ENCODE data around the gene PKD1L1. TPM values are rescaled to one million over a fixed set of nuclear protein-coding genes. Genes with fewer than 3 reads are reported as not detected.
"Not testable (repeated sequence)": the region's sequence is repeated elsewhere in the genome, so short reads cannot be mapped to it uniquely, and the experiment has no call there.

Gene PKD1L1
- total RNA-seq, 6 experiments from 2014 or later, result 0.13 to 1.4 (median 0.51) TPM; not detected in 1

- Histone ChIP-seq H3K27me3 (no peaks in the 10 kb centered on the region), H3K4me1 (no peaks in the 10 kb centered on the region), H3K36me3 (no peaks in the 10 kb centered on the region), H3K9me3 (no peaks in the 10 kb centered on the region), H3K4me3 (no peak overlapping the region), H3K27ac (no peak overlapping the region)
- DNase-seq, result no peak
- WGBS (ENCODE audit: insufficient coverage, low coverage, low lambda C conversion rate, missing lambda C conversion rate), result 46% methylated on average over 5 of the region's 12 CpGs
- TF ChIP-seq POLR2A (IDR thresholded peaks at IDR 0.05) (no peak), CTCF (IDR thresholded peaks at IDR 0.05) (no peak)
- no peak for ATAC-seq
- intact Hi-C loops (cut with DNase I), result loop anchor here in 1 of 2 donors (5.0 kb wide), 1 partner anchor 163 kb away; no protein-coding TSS in a partner anchor
These were observed 3.6 kb downstream of the PKD1L1 start for GRCh38 chr7:47944536-47945260.

GRCh38 chr7:47943676-47944474 is 4.4 kb downstream of the PKD1L1 start:
- no peaks in the 10 kb centered on the region for H3K4me1 ChIP-seq
- DNase-seq (no peak), ATAC-seq (peak in 1 of 4 donors; percentile 5)
- WGBS (ENCODE audit: insufficient coverage, low coverage, low lambda C conversion rate, missing lambda C conversion rate), result 71% methylated on average over 7 of the region's 8 CpGs
- TF ChIP-seq CTCF (IDR thresholded peaks at IDR 0.05), result no peak
- H3K4me3 ChIP-seq, result no peak overlapping the region
- no peaks in the 10 kb centered on the region for H3K27me3 ChIP-seq
- H3K36me3 ChIP-seq, result no peaks in the 10 kb centered on the region
- H3K27ac ChIP-seq, result no peak overlapping the region
- intact Hi-C loops (cut with DNase I), result no loop called here
- H3K9me3 ChIP-seq, result no peaks in the 10 kb centered on the region

- not testable (repeated sequence) for H3K27ac ChIP-seq
These were observed 5.6 kb downstream of the PKD1L1 start for GRCh38 chr7:47942651-47943050.

GRCh38 chr7:47942132-47942531 is 6.1 kb downstream of the PKD1L1 start:
- intact Hi-C loops (cut with DNase I), result no loop called here
- 68% methylated on average over 10 of the region's 10 CpGs for WGBS (ENCODE audit: insufficient coverage, low coverage, low lambda C conversion rate, missing lambda C conversion rate)
- TF ChIP-seq CTCF (IDR thresholded peaks at IDR 0.05), result no peak
- no peak for TF ChIP-seq POLR2A (IDR thresholded peaks at IDR 0.05)
- Histone ChIP-seq H3K27ac (peak overlapping the region in 1 of 3 donors; percentile 25), H3K4me1 (no peaks in the 10 kb centered on the region), H3K27me3 (no peaks in the 10 kb centered on the region), H3K9me3 (no peaks in the 10 kb centered on the region), H3K4me3 (no peak overlapping the region), H3K36me3 (no peaks in the 10 kb centered on the region)
- no peak for ATAC-seq
- DNase-seq, result no peak

More at GRCh38 chr7:47942651-47943050, 5.6 kb downstream of the PKD1L1 start:
- H3K9me3 ChIP-seq; H3K4me3 ChIP-seq; H3K36me3 ChIP-seq; DNase-seq; H3K27me3 ChIP-seq; ATAC-seq; intact Hi-C loops (cut with DNase I); H3K4me1 ChIP-seq: not testable (repeated sequence)
- WGBS (ENCODE audit: insufficient coverage, low coverage, low lambda C conversion rate, missing lambda C conversion rate), result 92% methylated on average over 8 of the region's 10 CpGs

Measured in right lobe of liver (tissue), 6 donors.